ENCODE results near the gene MAP3K19.

Gene MAP3K19

DNA sequence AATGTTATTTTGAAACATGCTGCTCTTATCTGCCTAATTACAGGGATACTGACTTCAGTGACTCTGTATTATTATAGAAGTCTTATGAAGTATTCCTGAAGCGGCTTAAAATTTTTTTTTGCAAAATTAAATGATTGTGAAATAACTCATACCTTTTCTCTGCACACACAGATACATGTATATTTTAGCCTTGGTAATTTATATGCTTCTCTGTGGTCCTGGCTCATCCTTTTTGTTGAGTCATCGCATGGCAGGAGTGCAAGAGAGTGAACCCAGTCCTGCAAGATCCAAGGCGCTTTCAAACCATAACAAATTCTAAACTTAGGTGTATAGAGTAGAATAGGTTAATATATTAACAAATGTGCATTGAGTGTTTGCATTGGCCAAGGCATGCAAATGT is 120.1 kb downstream of the MAP3K19 start:
- DNase-seq = peak; percentile 41

DNA sequence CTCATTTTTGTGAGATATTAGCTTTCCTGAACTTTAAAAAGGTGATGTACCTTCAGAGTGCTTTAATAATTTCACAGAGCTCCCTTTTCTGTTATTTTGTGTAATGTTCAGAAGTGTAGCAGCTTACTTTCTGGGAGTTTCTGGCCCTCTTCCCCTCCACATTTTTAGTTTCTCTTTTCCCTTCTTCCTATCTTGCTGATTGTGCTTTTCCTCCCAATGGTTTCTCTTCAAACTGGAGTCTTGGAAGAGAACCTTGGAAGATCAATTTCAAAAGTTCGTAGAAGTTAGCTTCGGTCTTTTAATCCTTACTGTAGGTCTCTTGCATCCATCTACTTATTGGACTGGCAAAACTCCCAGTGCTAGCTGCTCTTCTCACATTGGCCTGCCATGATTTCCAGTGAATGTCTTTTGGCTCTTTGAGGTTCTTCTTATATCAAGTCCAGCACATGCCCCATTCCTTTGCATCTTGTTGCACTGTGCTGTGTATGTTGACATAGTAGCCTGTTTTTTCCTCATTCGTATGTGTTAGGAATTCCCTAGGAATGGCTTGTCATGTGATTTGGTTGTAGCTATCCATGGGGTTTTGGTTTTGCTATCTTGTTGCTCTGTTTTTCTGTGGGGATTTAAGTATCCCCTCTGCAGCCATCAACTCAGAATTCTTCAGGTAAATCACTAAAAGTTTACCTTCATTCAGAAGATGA is 120.9 kb downstream of the MAP3K19 start:
- DNase-seq = peak; percentile 1

DNA sequence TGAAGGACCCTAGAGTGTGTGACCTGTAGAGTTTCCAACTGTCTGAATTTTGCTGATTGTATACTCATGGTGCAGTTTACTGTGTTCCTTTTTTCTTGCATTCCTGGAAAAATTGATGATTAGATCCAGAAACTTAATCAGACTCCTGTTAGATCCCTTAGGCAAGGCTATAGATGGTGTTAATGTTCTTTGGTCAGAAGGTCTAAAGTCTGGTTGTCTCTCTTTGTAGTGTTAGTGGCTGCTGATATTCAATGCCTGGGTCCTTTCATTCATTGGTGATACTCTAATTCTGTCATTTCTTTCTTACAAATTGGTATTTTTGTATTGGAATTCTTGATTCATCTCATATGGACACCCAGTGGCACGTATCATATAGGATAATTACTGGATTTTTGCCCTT is 122.3 kb downstream of the MAP3K19 start:
- no peak for DNase-seq

DNA sequence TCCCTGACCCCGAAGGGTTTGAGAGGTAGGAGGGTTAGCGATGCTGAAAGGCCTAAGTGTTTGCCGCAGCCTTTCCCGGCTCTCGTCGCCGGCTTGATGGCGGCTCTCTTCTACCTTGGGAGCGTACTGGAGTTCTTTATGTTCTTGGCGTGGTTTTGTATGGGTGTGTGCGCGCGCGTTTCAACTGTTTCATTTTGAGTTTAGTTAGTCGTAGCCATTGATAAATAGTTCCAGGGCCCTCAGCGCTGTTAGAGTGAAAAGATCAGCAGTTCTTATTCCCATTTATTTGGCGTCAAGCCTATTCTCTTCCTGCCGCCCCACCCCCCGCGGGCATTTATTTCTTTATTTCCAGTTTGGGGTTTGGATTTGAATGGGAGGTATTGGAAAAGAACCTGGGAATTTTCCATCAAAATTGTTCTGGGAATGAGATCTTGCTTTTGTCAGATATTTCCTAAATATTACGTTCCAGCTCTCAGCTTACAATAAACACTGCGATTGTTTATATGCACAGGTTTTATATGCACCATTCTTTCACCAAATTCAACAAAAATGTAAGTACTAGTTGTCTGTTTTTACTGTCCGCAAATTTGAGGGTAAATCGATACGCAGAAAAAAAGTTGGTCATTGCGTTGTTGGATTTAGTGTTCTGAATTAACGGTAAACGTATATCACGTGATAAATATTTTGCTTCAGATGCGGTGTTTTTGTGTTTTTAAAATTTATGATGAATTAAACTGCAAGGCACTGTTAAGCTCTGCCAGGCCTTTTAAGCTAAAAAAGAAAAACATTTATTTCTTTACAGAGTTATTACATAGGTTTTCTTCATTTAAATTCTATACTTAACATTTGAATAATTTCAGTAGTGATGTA is 127.7 kb downstream of the MAP3K19 start:
- peak; percentile 8 for DNase-seq

DNA sequence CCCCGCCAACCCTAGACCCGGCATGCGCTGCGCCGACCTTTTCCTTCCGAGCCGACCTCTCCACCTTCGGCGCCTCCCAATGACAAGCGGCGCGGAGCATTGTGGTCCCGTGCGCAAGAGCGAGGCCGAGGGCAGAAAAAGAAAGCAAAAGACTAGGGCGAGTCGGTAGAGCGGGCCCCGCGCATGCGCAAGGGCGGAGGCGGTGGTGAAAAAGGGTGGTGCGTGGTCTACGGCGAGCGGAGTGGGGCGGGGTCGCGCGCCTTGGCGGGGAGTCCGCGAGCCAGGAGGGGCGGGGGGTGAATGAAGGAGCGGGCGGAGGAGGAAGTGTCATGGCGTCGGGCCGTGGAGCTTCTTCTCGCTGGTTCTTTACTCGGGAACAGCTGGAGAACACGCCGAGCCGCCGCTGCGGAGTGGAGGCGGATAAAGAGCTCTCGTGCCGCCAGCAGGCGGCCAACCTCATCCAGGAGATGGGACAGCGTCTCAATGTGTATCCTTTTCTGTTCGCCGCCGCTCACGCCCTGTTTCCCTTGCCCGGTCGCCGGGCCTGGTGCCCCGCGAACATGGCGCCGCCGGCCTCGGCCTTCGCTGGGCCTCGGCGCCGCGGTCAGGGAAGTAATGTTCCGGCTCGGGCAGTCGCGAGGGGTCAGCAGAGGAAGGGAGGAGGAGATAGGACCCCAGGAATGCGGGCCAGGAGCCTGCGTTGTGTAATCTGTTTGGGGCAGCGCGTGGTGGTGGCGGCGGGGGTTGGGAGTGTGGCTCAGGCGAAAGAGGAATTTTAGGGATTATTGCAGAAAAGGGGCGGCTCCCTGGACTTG is 128.5 kb downstream of the MAP3K19 start, which contains the start of gene CCNT2:
CCNT2 (plus strand) TSS at position 297 of the 815 bp plus-strand sequence; CDS start at position 330, 33 bp downstream.
- peak; percentile 100 for DNase-seq

DNA sequence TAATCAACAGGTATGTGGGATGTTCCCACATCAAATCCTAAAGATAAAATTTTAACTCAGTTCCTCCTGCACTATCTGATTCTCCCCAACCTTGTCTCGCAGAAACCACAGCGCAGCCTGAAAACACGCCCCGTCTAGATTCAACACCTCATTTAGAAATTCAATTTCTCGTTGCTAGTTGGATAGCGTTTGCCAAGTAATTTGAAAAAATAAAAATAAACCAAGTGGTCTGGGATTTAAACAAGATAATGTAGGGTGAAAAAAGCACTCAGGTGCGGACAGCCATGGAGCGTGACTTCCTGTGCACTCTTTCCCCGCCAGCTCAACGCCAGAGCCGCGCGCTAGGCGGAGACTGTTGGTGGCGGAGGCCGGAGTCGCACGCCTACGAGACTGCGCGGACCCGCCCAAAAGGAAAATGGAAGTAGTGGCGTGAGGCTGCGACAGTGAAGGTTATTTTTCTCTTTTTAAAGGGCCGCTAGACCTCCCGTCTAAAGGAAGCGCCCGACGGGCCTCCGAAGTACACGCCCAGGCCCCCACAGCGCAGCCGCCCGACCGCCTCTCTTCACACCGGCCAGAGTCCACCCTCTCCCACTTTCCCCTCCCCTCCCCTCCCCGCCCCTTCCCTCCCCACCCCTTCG is 129.2 kb downstream of the MAP3K19 start:
- no peak for DNase-seq

DNA sequence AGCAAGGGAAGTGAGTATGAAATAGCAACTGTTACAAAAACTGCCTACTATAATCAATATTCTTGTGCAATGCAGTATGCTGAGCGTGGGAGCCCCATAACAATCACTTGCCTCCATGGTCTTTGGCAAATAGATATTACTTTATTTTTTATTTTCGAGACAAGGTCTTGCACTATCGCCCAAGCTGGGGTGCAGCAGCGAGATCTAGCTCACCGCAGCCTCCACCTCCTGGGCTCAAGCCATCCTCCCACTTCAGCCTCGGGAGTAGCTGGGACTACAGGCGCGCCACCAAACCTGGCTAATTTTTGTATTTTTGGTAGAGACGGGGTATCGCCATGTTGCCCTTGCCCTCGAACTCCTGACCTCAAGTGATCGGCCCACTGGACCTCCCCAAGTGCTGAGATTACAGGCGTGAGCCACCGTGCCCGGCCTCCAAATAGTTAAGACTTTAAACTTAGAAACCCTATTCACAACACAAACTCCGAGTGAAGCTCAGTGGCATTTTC is 129.8 kb downstream of the MAP3K19 start:
- DNase-seq = no peak

Measured in fibroblast of skin of abdomen (primary cell).